Endothelial cell of umbilical vein (primary cell): Measurements from ENCODE around the gene PLEKHG5. TPM values are rescaled to one million over a fixed set of nuclear protein-coding genes. Genes with fewer than 3 reads are reported as not detected.

Experiments used
- BruUV-seq: library from RNA; stranded (reverse); fragments of 400-500 nt; replicated peaks from 2 replicates; lab custom pipeline; 2021; lab: Mats Ljungman, UMichigan
- CTCF ChIA-PET: fragments of 300-600, 350-600 bp; sonication (Branson Sonifier 250); formaldehyde crosslinking; loops from one replicate; lab custom pipeline; 2021; ENCODE audit warnings: antibody characterized with exemption, inconsistent platforms; lab: Charles Lee
- POLR2A ChIA-PET: fragments of 300-600, 350-600 bp; sonication (Branson Sonifier 250); formaldehyde crosslinking; loops from one replicate; lab custom pipeline; 2021; ENCODE audit warnings: antibody characterized with exemption, inconsistent platforms; lab: Charles Lee
- DNase-seq: peaks from one replicate; pipeline ENCODE4 v3.0.0-alpha.2; 2011; ENCODE audit warnings: low read depth, low spot score
- FAIRE-seq: peaks from 2 replicates; lab custom pipeline; 2011; peaks lifted over from hg19 to GRCh38; lab: Jason Lieb, UNC
- H2AFZ ChIP-seq: 2 replicates; pipeline ENCODE4 v1.6.0; 2012; ENCODE audit warnings: low read depth, low read length, control low read depth, inconsistent platforms
- H3K27ac ChIP-seq: 2 replicates; pipeline ENCODE4 v1.5.1; 2011; ENCODE audit warnings: low read depth, mild to moderate bottlenecking, control low read depth, low read length, moderate library complexity; ENCODE audit not compliant: insufficient read depth
- H3K27me3 ChIP-seq, 2 experiments: 2 replicates each; pipeline versions ENCODE4 v1.6.0 to v1.6.1; 2011; ENCODE audit warnings: low read length in 2 of 2, mixed read lengths in 1 of 2; ENCODE audit not compliant: control insufficient read depth in 2 of 2, insufficient read depth in 2 of 2
- H3K36me3 ChIP-seq, 2 experiments: 2 replicates in 1 of 2; 3 replicates in 1 of 2; pipeline ENCODE4 v1.5.1; 2011; ENCODE audit warnings: low read length in 2 of 2, mild to moderate bottlenecking in 1 of 2, moderate library complexity in 1 of 2; ENCODE audit not compliant: control insufficient read depth in 2 of 2, insufficient read depth in 2 of 2; ENCODE audit errors: extremely low read depth in 1 of 2
- H3K4me1 ChIP-seq: 3 replicates; pipeline ENCODE4 v1.5.1; 2011; ENCODE audit warnings: mild to moderate bottlenecking, low read length; ENCODE audit not compliant: control insufficient read depth, insufficient read depth; ENCODE audit errors: extremely low read depth
- H3K4me2 ChIP-seq: 2 replicates; pipeline ENCODE4 v1.6.1; 2011; ENCODE audit warnings: low read length, control low read depth, mixed read lengths; ENCODE audit not compliant: insufficient read depth
- H3K4me3 ChIP-seq, 3 experiments: fragments of 200-600 bp in 1 of 3; sonication (generic), shearing (Covaris generic) in 1 of 3; replicated peaks in 1 of 3; 2 replicates each; pipeline ENCODE4 v1.5.1; 2011 to 2016; ENCODE audit warnings: control low read depth in 3 of 3, low read length in 3 of 3, mild to moderate bottlenecking in 2 of 3, inconsistent platforms in 1 of 3, low read depth in 1 of 3, moderate library complexity in 1 of 3; ENCODE audit not compliant: insufficient read depth in 1 of 3
- H3K79me2 ChIP-seq: 2 replicates; pipeline ENCODE4 v1.6.0; 2012; ENCODE audit warnings: low read length, inconsistent platforms; ENCODE audit not compliant: control insufficient read depth, insufficient read depth
- H3K9ac ChIP-seq: replicated peaks from 2 replicates; pipeline ENCODE3; 2011; ENCODE audit warnings: low read length, control low read depth; ENCODE audit not compliant: insufficient read depth; ENCODE audit errors: extremely low read depth
- H3K9me1 ChIP-seq: replicated peaks from 3 replicates; pipeline ENCODE4 v1.6.0; 2011; ENCODE audit warnings: mild to moderate bottlenecking, low read length; ENCODE audit not compliant: control insufficient read depth, insufficient read depth; ENCODE audit errors: extremely low read depth
- H3K9me3 ChIP-seq: replicated peaks from 2 replicates; pipeline ENCODE4 v1.5.1; 2012; ENCODE audit warnings: low read length, inconsistent platforms; ENCODE audit not compliant: control insufficient read depth, insufficient read depth
- H4K20me1 ChIP-seq: replicated peaks from 2 replicates; pipeline ENCODE3; 2011; ENCODE audit warnings: mild to moderate bottlenecking, low read length; ENCODE audit not compliant: control insufficient read depth, insufficient read depth; ENCODE audit errors: extremely low read depth
- CTCF ChIP-seq, 2 donors: IDR thresholded peaks; 1 replicate in 1 of 2; 2 replicates in 1 of 2; pipeline ENCODE4 v1.5.1; 2011; ENCODE audit warnings: low read length in 2 of 2, mild to moderate bottlenecking in 2 of 2, moderate library complexity in 2 of 2, control low read depth in 1 of 2, inconsistent platforms in 1 of 2, low read depth in 1 of 2; ENCODE audit not compliant: insufficient read depth in 1 of 2; ENCODE audit errors: extremely low read depth in 1 of 2
- EZH2 ChIP-seq: IDR thresholded peaks from 2 replicates; pipeline ENCODE4 v1.6.1; 2012; ENCODE audit warnings: borderline replicate concordance, low read depth, mild to moderate bottlenecking, moderate library complexity, low read length, inconsistent platforms; ENCODE audit not compliant: severe bottlenecking
- FOS ChIP-seq: IDR thresholded peaks from 2 replicates; pipeline ENCODE4 v1.6.1; 2011; ENCODE audit warnings: mild to moderate bottlenecking, low read length, moderate library complexity, borderline replicate concordance; ENCODE audit not compliant: insufficient read depth
- GATA2 ChIP-seq: IDR thresholded peaks from 2 replicates; pipeline ENCODE4 v1.7.0; 2011; ENCODE audit warnings: low read depth, mild to moderate bottlenecking, moderate library complexity, mixed read lengths, low read length; ENCODE audit not compliant: insufficient read length, insufficient read depth
- JUN ChIP-seq: IDR thresholded peaks from 2 replicates; pipeline ENCODE4 v1.6.1; 2011; ENCODE audit warnings: borderline replicate concordance, low read depth; ENCODE audit not compliant: insufficient read length, insufficient read depth
- MYC ChIP-seq: IDR thresholded peaks from one replicate; pipeline ENCODE4 v1.6.1; 2011; ENCODE audit warnings: mild to moderate bottlenecking, low read depth, low read length
- POLR2A ChIP-seq: IDR thresholded peaks from 2 replicates; pipeline ENCODE4 v1.6.1; 2012; ENCODE audit warnings: low read depth, mild to moderate bottlenecking, control low read depth, low read length
- POLR2AphosphoS5 ChIP-seq: IDR thresholded peaks from 2 replicates; pipeline ENCODE4 v1.6.1; 2012; ENCODE audit warnings: low read depth, mild to moderate bottlenecking, control low read depth, low read length, moderate library complexity; ENCODE audit not compliant: insufficient read depth
- dilution Hi-C: fragments of 300-500 bp; cut with MboI; formaldehyde crosslinking; loops from one replicate; pipeline ENCODE4 v1.15.0; 2019; ENCODE audit warnings: low sequenced_read_pairs; ENCODE audit not compliant: extremely low pct_ligation_motif_present
- intact Hi-C: fragments of 100-400 bp; cut with micrococcal nuclease; formaldehyde crosslinking; loops from one replicate; pipeline ENCODE4 v1.10.0; 2022
- polyA plus RNA-seq, 4 experiments: library from polyadenylated mRNA; depleted of rRNA in 3 of 4; stranded (reverse) in 3 of 4; unstranded in 1 of 4; fragments of >200 nt; gene quantifications; 2 replicates each; pipeline versions ENCODE4 v1.2.1 to v1.2.3, GENCODE V29; 2011 to 2012; ENCODE audit warnings: missing spikeins in 1 of 4
- total RNA-seq: library from RNA; stranded (reverse); gene quantifications from 2 replicates; pipeline ENCODE4 v1.2.3, GENCODE V29; 2021
- TF ChIP-seq, protein P1 (sequence below): IDR thresholded peaks from 2 replicates; pipeline ENCODE4 v1.6.1; 2011; ENCODE audit not compliant: insufficient read depth, insufficient read length

The PLEKHG5 gene
- total and polyA plus RNA-seq, 2 donors (not counting 3 experiments of a cell fraction or from before 2014, with no cell fraction given): 30.6 to 56.9 TPM

DNA sequence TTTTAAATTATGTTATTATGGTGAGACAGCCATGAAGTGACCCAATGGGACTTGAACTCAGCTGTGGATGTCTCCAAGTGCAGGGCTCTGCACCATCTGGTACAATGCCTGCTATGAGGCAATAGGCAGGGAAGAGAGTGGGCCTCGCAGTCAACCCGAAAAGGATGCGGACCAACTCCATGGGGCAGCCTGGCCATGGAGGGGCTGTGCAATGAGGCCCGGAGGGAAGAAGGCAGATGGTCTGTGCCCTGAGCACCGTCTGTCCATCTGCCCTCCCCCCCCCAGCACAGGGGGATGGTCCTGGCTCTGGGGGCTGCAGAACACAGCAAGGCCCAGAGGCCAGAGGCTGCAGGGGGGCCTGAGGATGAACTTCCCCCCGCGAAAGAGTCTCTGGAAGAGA lies 49.9 kb downstream of the PLEKHG5 start:
- intact Hi-C loops (no loop called here), dilution Hi-C loops (no loop called here)
- Histone ChIP-seq H3K27me3 (peaks cover 2 to 6% of the 10 kb centered on the region in 2 experiments), H3K9me1 (no peaks in the 10 kb centered on the region), H2AFZ (no peak overlapping the region), H4K20me1 (no peaks in the 10 kb centered on the region), H3K27ac (no peak overlapping the region), H3K79me2 (no peaks in the 10 kb centered on the region), H3K9ac (no peak overlapping the region), H3K4me3 (no peak overlapping the region), H3K9me3 (no peaks in the 10 kb centered on the region), H3K36me3 (no peaks in the 10 kb centered on the region), H3K4me2 (no peak overlapping the region), H3K4me1 (no peaks in the 10 kb centered on the region)
- ChIA-PET CTCF (interaction anchor here (1.2 to 10.3 kb wide), 5 partner anchors 18 to 205 kb away, joined by 3 to 202 read pairs (median 4); partner anchors contain the start of genes ESPN and HES2), POLR2A (no interaction called here)
- no peak for TF ChIP-seq FOS
- TF ChIP-seq MYC: no peak
- TF ChIP-seq GATA2: no peak
- TF ChIP-seq, protein P1, sequence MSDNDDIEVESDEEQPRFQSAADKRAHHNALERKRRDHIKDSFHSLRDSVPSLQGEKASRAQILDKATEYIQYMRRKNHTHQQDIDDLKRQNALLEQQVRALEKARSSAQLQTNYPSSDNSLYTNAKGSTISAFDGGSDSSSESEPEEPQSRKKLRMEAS: no peak
- no peak for TF ChIP-seq JUN
- TF ChIP-seq POLR2AphosphoS5: no peak
- TF ChIP-seq EZH2: no peak
- TF ChIP-seq POLR2A: no peak
- TF ChIP-seq CTCF (IDR thresholded peaks at IDR 0.05; ENCODE audit: extremely low read depth in 1 of 2, insufficient read depth in 1 of 2, low read depth in 1 of 2, low read length in 2 of 2): no peak
- no TSS peak for BruUV-seq
- no peak for FAIRE-seq
- no peak for DNase-seq
